ENCODE measurements around the gene UBE2S.
A peak's percentile ranks its signal among the peaks of the same experiment; 100 is the strongest.

Gene UBE2S

GRCh38 chr19:55392820-55393761 lies 14.5 kb downstream of the UBE2S start (continued):
- TF ChIP-seq PRDM4 (tag by site-specific recombination; IDR thresholded peaks at IDR 0.05): no peak

GRCh38 chr19:55391702-55392615 lies 15.6 kb downstream of the UBE2S start:
- H3K4me1 ChIP-seq (ENCODE audit: control insufficient read depth, insufficient read depth, low read length): peaks cover 24% of the 10 kb centered on the region
- no peaks in the 10 kb centered on the region for H3K9me3 ChIP-seq (ENCODE audit: control insufficient read depth, insufficient read depth, low read depth, low read length)
- ChIA-PET POLR2A (interaction anchor here (0.9 to 7.3 kb wide), 9 partner anchors 8 to 112 kb away, joined by 3 to 78 read pairs (median 15); partner anchors contain the start of genes KMT5C and UBE2S), CTCF (interaction anchor here (0.5 to 3.9 kb wide), 3 partner anchors 63 to 140 kb away, joined by 3 to 14 read pairs (median 4); no protein-coding TSS in a partner anchor)
- no peak overlapping the region for H3K4me3 ChIP-seq (ENCODE audit: low read depth, low read length)
- no peak overlapping the region for H3K27ac ChIP-seq (ENCODE audit: extremely low read depth, low read depth, low read length)
- peaks cover 8 to 52% of the 10 kb centered on the region in 2 experiments for H3K36me3 ChIP-seq (ENCODE audit: control insufficient read depth in 2 of 2, insufficient read depth in 1 of 2, low read length in 2 of 2)
- TF ChIP-seq ZSCAN16 (tag by site-specific recombination; IDR thresholded peaks at IDR 0.05) (no peak), ZSCAN23 (tag by site-specific recombination; IDR thresholded peaks at IDR 0.05) (no peak), ZNF433 (tag by site-specific recombination; IDR thresholded peaks at IDR 0.05; ENCODE audit: low read depth) (no peak), ZNF121 (tag by site-specific recombination; IDR thresholded peaks at IDR 0.05) (peak; percentile 72)

- Histone ChIP-seq H3K4me1 (ENCODE audit: control insufficient read depth, insufficient read depth, low read length) (peaks cover 25% of the 10 kb centered on the region), H3K9me3 (ENCODE audit: control insufficient read depth, insufficient read depth, low read depth, low read length) (no peaks in the 10 kb centered on the region), H3K36me3 (ENCODE audit: control insufficient read depth in 2 of 2, insufficient read depth in 1 of 2, low read length in 2 of 2) (peaks cover 8 to 59% of the 10 kb centered on the region in 2 experiments), H3K4me3 (ENCODE audit: low read depth, low read length) (no peak overlapping the region), H3K27ac (ENCODE audit: extremely low read depth, low read depth, low read length) (no peak overlapping the region)
- POLR2A ChIA-PET: interaction anchor here (0.9 to 7.3 kb wide), 7 partner anchors 9 to 132 kb away, joined by 3 to 78 read pairs (median 15); partner anchors contain the start of genes KMT5C and UBE2S
- peak; percentile 97 for TF ChIP-seq ZNF768 (tag by site-specific recombination; IDR thresholded peaks at IDR 0.05)
- TF ChIP-seq GLIS2 (tag by site-specific recombination; IDR thresholded peaks at IDR 0.05): no peak
- peak; percentile 43; the same call in 1 of the 2 replicates for TF ChIP-seq ZNF140 (tag by site-specific recombination; IDR thresholded peaks at IDR 0.05)
- TF ChIP-seq KLF8 (tag by site-specific recombination; IDR thresholded peaks at IDR 0.05): 0 out of 2 replicates have a peak, but pooled peaks have one; percentile 8
- TF ChIP-seq ZNF518A (tag by site-specific recombination; conservative IDR thresholded peaks at IDR 0.05; ENCODE audit: low read depth): no peak
- TF ChIP-seq HOXD13 (CRISPR knock-in tag; IDR thresholded peaks at IDR 0.05; ENCODE audit: borderline replicate concordance): 0 out of 2 replicates have a peak, but pooled peaks have one; percentile 34
- CTCF ChIA-PET: interaction anchor here (4.4 kb wide), 1 partner anchor 89 kb away, joined by 20 read pairs; no protein-coding TSS in a partner anchor
Measured at GRCh38 chr19:55391191-55391670, 16.4 kb downstream of the UBE2S start.

Data from HEK293 (cell line).